ENCODE data around the gene RPL6.
A peak's percentile ranks its signal among the peaks of the same experiment; 100 is the strongest.
"Not testable (repeated sequence)": the region's sequence is repeated elsewhere in the genome, so short reads cannot be mapped to it uniquely, and the experiment has no call there.

RPL6 gene

DNA sequence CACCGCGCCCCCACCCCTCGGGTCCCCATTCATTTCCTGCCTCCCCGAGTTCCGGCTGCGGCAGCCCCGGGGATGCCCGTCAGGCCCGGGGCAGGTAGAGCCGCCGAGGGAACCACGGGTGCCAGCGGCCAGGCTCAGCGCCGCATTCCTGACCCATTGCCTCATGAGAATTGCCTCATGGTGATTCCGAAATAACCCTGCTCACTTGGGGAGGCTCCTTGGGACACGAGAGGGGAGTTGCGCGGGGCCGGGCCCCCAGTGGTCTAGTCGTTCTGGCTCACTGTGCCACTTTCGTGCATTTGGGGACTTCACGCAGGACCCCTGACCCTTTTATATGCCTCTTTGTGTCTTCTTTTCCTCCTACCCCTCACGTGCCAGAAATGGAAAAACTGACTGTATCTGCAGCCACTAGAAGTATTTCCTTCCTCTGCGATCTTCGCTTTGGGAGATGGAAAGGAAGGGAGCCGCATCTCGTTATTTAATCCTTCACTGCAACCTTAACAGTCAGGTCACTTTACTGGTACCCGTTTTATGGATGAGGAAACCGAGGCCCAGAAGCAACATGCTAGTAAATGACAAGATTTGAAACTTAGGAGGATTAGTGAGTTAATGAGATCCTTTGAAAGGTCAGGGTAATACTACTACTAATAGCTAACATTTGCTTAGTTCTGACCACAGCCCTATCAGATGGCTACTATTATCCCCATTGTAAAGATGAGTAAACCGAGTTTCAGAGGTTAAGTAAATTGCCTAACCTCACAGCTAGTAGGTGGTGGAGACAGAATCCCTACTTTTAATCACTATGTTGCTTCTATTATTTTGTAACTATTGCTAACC is 10.1 kb upstream of the RPL6 start:
- peak; percentile 88 for DNase-seq (ENCODE audit: low spot score)

- peak; percentile 86 for DNase-seq (ENCODE audit: low spot score)
Measured at GRCh38 chr12:112418608-112419296, 9.3 kb upstream of the RPL6 start, which contains the start of gene PTPN11. TSS of gene PTPN11 (plus strand) at chr12:112418947. CDS start at chr12:112419112, 165 bp downstream.

DNA sequence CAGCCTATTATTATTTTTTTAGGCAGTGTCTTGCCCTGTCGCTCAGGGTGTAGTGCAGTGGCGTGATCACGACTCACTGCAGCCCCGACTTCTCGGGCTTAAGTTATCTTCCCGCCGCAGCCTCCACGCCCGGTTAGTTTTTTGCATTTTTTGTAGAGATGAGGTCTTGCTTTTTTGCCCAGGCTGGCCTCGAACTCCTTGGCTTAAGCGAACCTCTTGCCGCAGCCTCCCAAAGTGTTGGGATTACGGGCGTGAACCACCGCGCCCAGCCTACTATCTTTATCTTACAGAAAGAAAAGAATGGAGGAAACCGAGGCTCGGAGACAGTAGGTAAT is 8.8 kb upstream of the RPL6 start:
- DNase-seq (ENCODE audit: low spot score), result no peak

- not testable (repeated sequence) for DNase-seq (ENCODE audit: low spot score)
Measured at GRCh38 chr12:112415457-112415856, 6.1 kb upstream of the RPL6 start.

- no peak for DNase-seq (ENCODE audit: low spot score)
Measured at GRCh38 chr12:112413855-112414625, 4.6 kb upstream of the RPL6 start.

- DNase-seq (ENCODE audit: low spot score), result no peak
Measured at GRCh38 chr12:112409906-112410244, 470 bp upstream of the RPL6 start.

DNA sequence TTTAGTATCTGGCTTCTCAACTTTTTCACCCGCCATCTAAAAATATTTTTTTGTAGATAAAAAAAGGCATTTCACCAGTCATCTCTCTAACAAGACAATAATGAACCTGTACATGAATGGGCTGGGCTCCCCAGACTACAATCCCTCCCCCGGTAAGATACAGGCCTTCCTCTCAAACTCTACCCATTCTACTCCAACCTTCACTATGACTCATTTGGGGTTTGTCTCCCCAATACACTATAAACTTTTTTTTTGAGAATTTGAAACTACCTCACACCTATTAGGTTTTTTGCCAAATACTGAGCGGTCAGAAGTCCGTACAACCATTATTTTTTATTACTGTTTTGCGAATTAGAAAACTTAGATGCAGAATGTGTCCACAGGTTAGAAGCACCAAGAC is 784 bp downstream of the RPL6 start:
- peak; percentile 59 for DNase-seq (ENCODE audit: low spot score)

DNA sequence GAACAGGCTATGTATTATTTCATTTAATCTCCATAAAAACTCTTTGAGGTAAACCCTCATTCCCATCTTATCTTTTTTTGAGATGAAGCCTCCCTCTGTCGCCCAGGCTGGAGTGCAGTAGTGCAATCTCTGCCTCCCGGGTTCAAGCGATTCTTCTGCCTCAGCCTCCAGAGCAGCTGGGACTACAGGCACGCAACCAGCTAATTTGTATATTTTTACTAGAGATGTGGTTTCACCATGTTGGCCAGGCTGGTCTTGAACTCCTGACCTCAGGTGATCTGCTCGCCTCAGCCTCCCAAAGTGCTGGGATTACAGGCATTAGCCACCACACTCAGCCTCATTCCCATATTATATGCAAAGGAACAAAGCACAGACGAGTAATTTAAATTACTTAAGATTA is 1.7 kb downstream of the RPL6 start:
- DNase-seq (ENCODE audit: low spot score), result not testable (repeated sequence)

DNA sequence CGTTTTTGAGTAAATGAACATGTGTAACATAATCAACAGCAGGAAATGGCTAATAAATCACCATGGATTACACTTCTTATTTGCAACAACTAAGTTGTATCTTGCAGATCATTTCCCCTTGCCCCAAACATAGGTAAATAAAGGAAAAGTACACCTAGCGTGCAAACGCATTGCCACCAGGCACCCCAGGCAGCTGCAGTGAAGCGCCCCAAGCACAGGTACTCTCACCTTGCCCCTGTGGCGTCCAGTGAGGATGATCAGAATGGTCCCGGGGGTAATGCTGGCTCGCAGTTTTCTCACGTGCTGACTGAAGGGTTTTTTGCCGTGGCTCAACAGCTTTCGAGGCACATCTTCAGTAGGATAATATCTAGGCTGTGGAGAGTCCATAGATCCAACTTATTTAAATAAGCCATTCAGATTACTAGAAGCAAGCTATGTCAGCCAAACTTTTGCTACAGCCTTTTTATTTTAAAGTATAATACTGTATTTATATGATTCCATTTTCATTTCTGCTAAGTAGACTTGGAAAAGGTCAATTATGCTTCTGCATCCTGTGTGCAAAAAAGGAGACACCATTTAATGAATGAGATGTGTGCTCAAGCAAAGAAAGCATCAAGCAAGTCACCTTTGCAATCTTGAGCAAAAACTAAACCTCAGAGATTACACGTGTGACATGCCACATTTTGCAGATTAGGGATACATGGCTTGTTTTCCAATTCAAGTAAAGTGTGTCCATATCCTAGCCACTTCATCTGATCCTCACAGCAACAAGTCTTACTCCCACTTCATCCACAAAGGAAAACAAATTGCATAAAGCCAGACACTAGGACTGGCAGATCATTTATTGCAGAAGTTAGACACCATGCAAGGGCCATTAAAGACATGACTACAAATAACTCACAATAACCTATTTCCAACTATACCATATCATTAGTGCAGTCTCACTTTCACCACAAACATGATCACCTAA is 2.6 kb downstream of the RPL6 start:
- no peak for DNase-seq (ENCODE audit: low spot score)

DNA sequence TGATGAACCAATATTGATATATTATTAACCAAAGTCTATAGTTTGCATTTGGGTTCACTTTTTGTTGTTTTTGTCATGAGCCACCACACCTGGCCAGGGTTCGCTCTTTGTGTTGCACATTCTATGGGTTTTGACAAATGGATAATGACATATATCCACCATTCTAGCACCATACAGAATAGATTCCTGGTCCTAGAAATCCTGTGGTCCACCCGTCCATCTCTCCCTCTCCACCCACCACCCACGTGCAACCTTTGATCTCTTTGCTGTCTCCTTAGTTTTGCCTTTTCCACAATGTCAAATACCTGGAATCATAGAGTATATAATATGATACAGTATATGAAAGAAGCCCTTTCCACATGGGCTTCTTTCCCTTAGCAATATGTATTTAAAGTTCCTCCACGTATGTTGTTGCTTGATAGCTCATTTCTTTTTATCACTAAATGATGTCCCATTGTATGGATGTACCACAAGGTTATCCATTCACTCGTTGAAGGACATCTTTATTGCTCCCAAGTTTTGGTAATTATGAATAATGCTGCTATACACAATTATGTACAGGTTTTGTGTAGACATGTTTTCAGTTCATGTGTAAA is 7.4 kb downstream of the RPL6 start:
- no peak for DNase-seq (ENCODE audit: low spot score)

DNA sequence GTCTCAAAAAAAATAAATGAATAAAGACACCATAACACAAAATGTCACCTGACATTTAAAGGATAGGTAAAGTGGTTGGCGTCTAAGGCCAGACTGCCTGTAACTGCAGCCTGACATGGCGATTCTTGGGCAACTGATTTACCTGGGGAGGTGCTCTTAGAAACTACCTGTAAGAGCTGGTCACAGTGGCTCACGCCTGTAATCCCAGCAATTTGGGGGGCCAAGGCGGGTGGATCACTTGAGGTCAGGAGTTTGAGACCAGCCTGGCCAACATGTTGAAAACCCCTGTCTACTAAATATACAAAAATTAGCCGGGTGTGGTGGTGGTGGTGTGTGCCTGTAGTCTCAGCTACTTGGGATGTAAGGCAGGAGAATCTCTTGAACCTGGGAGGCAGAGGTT is 8.4 kb downstream of the RPL6 start:
- DNase-seq (ENCODE audit: low spot score), result no peak

DNA sequence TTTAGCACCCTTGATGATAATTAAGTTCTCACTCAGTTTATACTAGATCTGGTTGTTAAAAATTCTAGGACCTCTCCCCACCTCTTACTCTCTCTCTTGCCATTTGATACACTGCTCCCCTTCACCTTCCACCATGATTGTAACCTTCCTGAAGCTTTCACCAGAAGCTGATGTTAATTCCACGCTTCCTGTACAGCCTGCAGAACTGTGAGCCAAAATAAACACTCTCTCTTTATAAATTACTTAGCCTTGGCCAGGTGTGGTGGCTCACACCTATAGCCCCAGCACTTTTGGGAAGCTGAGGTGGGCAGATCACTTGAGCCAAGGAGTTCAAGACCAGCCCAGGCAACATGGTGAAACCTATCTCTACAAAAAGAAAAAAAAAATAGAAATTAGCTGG is 16.1 kb downstream of the RPL6 start:
- DNase-seq (ENCODE audit: low spot score), result no peak

GRCh38 chr12:112389922-112390654 is 19.3 kb downstream of the RPL6 start:
- DNase-seq (ENCODE audit: low spot score), result not testable (repeated sequence)

GRCh38 chr12:112389228-112389627 is 20.2 kb downstream of the RPL6 start:
- no peak for DNase-seq (ENCODE audit: low spot score)

GRCh38 chr12:112386726-112387125 is 22.7 kb downstream of the RPL6 start:
- DNase-seq (ENCODE audit: low spot score), result no peak

DNA sequence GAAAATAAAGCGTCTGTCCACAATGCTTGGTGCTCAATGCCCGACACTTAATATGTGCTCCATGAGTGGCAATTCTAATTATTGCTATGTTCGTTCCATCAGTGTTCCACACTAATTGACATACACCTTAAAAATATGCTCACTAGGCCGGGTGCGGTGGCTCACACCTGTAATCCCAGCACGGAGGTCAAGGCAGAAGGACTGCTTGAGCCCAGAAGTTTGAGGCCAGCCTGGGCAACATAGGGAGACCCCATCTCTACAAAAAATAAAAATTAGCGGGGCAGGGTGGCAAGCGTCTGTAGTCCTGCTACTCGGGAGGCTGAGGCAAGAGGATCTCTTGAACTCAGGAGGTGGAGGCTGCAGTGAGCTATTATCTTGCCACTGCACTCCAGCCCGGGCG is 26.5 kb downstream of the RPL6 start:
- DNase-seq (ENCODE audit: low spot score), result no peak

DNA sequence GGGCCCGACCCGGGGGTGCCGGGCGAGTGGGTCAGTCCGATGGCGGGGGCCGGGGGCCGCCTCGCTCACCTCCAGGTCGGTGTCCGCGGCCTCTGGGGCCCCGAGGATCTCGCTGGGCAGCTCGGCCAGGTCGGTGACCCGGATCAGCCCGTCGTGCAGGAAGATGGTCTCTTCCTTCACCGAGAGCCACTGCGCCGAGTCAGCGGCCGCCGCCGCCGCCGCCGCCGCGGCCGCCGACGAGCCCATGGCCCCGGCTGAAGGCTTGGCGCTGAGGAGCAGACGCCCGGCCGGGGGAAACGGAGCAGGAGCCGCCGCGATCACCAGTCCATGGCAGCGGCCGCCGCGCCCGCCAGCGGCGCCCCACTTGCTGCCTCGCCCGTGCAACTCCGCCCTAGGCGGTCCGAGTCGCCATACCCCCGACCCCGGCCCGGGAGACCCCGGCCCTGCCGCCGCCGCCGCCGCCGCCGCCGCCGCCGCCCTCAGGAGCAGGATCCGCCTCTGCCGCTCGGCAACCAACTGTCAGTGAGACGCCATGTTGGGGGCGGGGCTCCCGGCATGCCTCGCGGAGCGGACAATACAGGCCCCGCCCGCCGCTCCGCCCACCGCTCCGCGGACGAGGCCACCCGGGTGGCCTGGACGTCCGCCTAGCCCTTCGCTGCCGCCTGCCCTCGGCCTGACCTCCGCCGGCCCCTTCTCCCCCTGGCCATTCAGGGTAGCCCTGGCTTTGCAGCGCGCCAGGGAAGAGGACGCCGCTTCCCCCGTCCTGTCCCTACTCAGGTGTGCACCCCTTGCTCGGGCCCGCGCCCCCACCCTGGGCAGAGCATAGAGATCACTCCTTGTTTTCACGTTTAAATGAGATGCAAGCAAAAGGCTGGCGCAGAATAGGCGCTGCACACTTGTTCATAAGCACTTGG is 27.3 kb downstream of the RPL6 start, which contains the start of gene HECTD4:
Gene HECTD4, minus strand, starts transcription at position 549 of the 914 bp plus-strand sequence. Its CDS starts 303 bp downstream, at position 246.
- DNase-seq (ENCODE audit: low spot score), result peak; percentile 91

DNA sequence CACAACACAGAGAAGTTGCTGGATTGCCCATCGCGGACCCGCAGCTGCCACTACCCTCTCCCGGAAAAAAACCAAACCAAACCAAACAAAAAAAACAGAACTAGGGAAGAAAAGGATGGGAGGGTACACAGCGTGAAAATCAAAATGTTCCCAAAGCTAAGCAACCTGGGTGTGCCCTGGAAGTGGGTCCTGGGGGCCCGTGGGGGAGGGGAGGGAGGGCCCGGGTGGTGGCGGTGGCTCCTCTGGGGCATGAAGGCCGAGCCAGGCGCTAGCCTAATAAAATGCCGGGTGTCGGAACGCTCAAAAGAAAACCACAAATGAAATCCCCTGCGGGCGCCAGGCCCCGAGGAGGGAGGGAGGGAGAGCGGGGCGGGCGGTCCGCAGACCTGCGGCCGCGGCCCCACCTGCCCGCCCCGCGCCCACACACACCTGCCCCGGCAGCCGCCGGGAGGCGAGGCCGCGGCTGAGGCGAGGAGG is 28.0 kb downstream of the RPL6 start:
- DNase-seq (ENCODE audit: low spot score), result no peak
